GM23338 (cell line): Measurements from ENCODE around the gene IL1R1. TPM values are rescaled to one million over a fixed set of nuclear protein-coding genes. Genes with fewer than 3 reads are reported as not detected.
A peak's percentile ranks its signal among the peaks of the same experiment; 100 is the strongest.
"Not testable (repeated sequence)": the region's sequence is repeated elsewhere in the genome, so short reads cannot be mapped to it uniquely, and the experiment has no call there.

Source experiments
- ATAC-seq: fragments of 200-7000 bp; cut with Tn5 transposase; 3 replicates; pipeline ENCODE4 v1.9.1; 2020
- DNase-seq: peaks from one replicate; pipeline ENCODE4 v3.0.0-alpha.2; 2015; ENCODE audit warnings: low spot score
- H2AFZ ChIP-seq: fragments of 200-600 bp; sonication (generic); 2 replicates; pipeline ENCODE4 v1.8.0; 2016; ENCODE audit warnings: antibody characterized with exemption, mild to moderate bottlenecking, moderate library complexity
- H3F3A ChIP-seq: fragments of 200-600 bp; sonication (generic); replicated peaks from 2 replicates; pipeline ENCODE4 v1.8.0; 2017; ENCODE audit warnings: antibody characterized with exemption, mixed run types, low read depth
- H3K27ac ChIP-seq: fragments of 200-600 bp; sonication (generic); 2 replicates; pipeline ENCODE4 v1.6.1; 2016; ENCODE audit warnings: low read depth
- H3K27me3 ChIP-seq: fragments of 200-600 bp; sonication (generic); 2 replicates; pipeline ENCODE4 v1.8.0; 2016; ENCODE audit warnings: mild to moderate bottlenecking, mixed run types, moderate library complexity; ENCODE audit not compliant: insufficient read depth
- H3K36me3 ChIP-seq: fragments of 200-600 bp; sonication (generic); 2 replicates; pipeline ENCODE4 v1.8.0; 2016; ENCODE audit warnings: mild to moderate bottlenecking; ENCODE audit not compliant: insufficient read depth
- H3K4me1 ChIP-seq: fragments of 200-600 bp; sonication (generic); 2 replicates; pipeline ENCODE4 v1.8.0; 2016; ENCODE audit warnings: mild to moderate bottlenecking, moderate library complexity; ENCODE audit not compliant: insufficient read depth
- H3K4me2 ChIP-seq: fragments of 200-600 bp; sonication (generic); 2 replicates; pipeline ENCODE4 v1.7.1; 2017; ENCODE audit warnings: mixed run types
- H3K4me3 ChIP-seq: fragments of 200-600 bp; sonication (generic); 2 replicates; pipeline ENCODE4 v1.6.1; 2016; ENCODE audit warnings: mixed run types
- H3K79me2 ChIP-seq: fragments of 200-600 bp; sonication (generic); replicated peaks from 2 replicates; pipeline ENCODE4 v1.8.0; 2017; ENCODE audit warnings: mild to moderate bottlenecking; ENCODE audit not compliant: insufficient read depth
- H3K9me2 ChIP-seq: fragments of 200-600 bp; sonication (generic); 2 replicates; pipeline ENCODE4 v1.8.0; 2017; ENCODE audit not compliant: insufficient read depth
- H4K20me1 ChIP-seq: fragments of 200-600 bp; sonication (generic); replicated peaks from 2 replicates; pipeline ENCODE4 v1.8.0; 2017; ENCODE audit warnings: mild to moderate bottlenecking; ENCODE audit not compliant: insufficient read depth
- H3K27ac Mint-ChIP-seq: 2 replicates; pipeline ENCODE4 v1.8.0; 2020; ENCODE audit warnings: inconsistent platforms, mild to moderate bottlenecking, moderate library complexity, mixed read lengths
- H3K27me3 Mint-ChIP-seq: 3 replicates; pipeline ENCODE4 v1.8.0; 2022; ENCODE audit warnings: low read depth, mild to moderate bottlenecking, moderate library complexity, mixed read lengths, inconsistent platforms; ENCODE audit not compliant: insufficient read depth, poor library complexity
- H3K36me3 Mint-ChIP-seq: 3 replicates; pipeline ENCODE4 v1.8.0; 2021; ENCODE audit warnings: low read depth, mild to moderate bottlenecking, inconsistent platforms, moderate library complexity, mixed read lengths
- H3K4me1 Mint-ChIP-seq: 3 replicates; pipeline ENCODE4 v1.8.0; 2020; ENCODE audit warnings: mild to moderate bottlenecking, inconsistent platforms, mixed read lengths
- H3K4me3 Mint-ChIP-seq: 3 replicates; pipeline ENCODE4 v1.8.0; 2021; ENCODE audit warnings: moderate library complexity, mild to moderate bottlenecking, inconsistent platforms, mixed read lengths
- H3K9me3 Mint-ChIP-seq: 3 replicates; pipeline ENCODE4 v1.8.0; 2020; ENCODE audit warnings: moderate library complexity, mild to moderate bottlenecking, inconsistent platforms, mixed read lengths
- EZH2phosphoT487 ChIP-seq: fragments of 200-600 bp; sonication (generic); IDR thresholded peaks from one replicate; pipeline ENCODE4 v1.8.1; 2018; ENCODE audit warnings: antibody characterized with exemption; ENCODE audit not compliant: unreplicated experiment
- JUNB ChIP-seq: IDR thresholded peaks from one replicate; pipeline ENCODE4 v1.6.1; 2016; ENCODE audit warnings: antibody characterized with exemption; ENCODE audit not compliant: unreplicated experiment
- POLR2AphosphoS5 ChIP-seq: IDR thresholded peaks from 2 replicates; pipeline ENCODE4 v1.6.1; 2016; ENCODE audit warnings: antibody characterized with exemption, low read depth
- REST ChIP-seq: IDR thresholded peaks from one replicate; pipeline ENCODE4 v1.6.1; 2018; ENCODE audit warnings: antibody characterized with exemption; ENCODE audit not compliant: unreplicated experiment
- polyA plus RNA-seq: library from polyadenylated mRNA; unstranded; fragments of >200 nt; fragmentation: Nextera tagmentation; extraction: Ambion mirVana; gene quantifications from 2 replicates; pipeline ENCODE4 v1.2.1, GENCODE V29; 2016
- total RNA-seq: library from RNA; depleted of rRNA; stranded (reverse); fragments of >200 nt; shearing (Covaris generic); gene quantifications from 2 replicates; pipeline ENCODE4 v1.2.3, GENCODE V29; 2014
- TF ChIP-seq, protein P1 (sequence below), 2 experiments: fragments of 200-600 bp in 1 of 2; sonication (generic) in 1 of 2; conservative IDR thresholded peaks; 2 replicates each; pipeline versions ENCODE4 v1.5.1 to v1.6.1; 2016 to 2017; ENCODE audit warnings: antibody characterized with exemption in 2 of 2, low read depth in 2 of 2, mild to moderate bottlenecking in 2 of 2, moderate library complexity in 1 of 2

The IL1R1 gene
- total and polyA plus RNA-seq, 2 experiments from 2014 or later = 0.17 TPM; not detected in 1

DNA sequence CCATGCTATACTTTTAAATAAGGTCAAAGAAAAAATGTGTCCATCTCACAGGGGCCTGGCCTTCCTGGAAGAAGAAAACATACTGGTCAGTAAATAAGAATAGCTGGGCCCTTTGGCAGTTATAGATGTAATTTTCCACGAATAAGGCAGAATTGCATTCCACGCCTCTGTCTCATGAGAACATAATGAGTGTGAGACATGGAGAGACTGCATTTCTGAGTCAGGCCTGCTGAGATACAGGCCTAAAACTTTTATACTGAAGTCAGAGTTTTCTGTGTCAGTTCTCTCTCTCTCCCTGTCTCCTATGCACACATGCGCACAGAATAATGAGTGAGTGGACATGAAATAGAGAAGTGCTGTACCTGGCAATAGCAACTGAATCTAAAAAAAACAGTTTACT, 20.4 kb upstream of the IL1R1 start:
- H3K36me3 ChIP-seq = no peaks in the 10 kb centered on the region
- no peaks in the 10 kb centered on the region for H3K27me3 ChIP-seq
- no peaks in the 10 kb centered on the region for H3F3A ChIP-seq
- no peaks in the 10 kb centered on the region for H3K4me1 Mint-ChIP-seq
- peak overlapping the region; percentile 47 for H2AFZ ChIP-seq
- H3K27ac Mint-ChIP-seq = no peak overlapping the region
- H3K27me3 Mint-ChIP-seq = peaks cover 5% of the 10 kb centered on the region
- no peak overlapping the region for H3K4me3 Mint-ChIP-seq
- H3K4me1 ChIP-seq = no peaks in the 10 kb centered on the region
- no peak for ATAC-seq
- H3K27ac ChIP-seq = no peak overlapping the region
- no peaks in the 10 kb centered on the region for H4K20me1 ChIP-seq
- no peaks in the 10 kb centered on the region for H3K36me3 Mint-ChIP-seq
- DNase-seq = no peak
- no peak overlapping the region for H3K4me3 ChIP-seq
- H3K9me2 ChIP-seq = peaks cover 5% of the 10 kb centered on the region
- H3K9me3 Mint-ChIP-seq = no peaks in the 10 kb centered on the region; the same call in 2 of the 3 replicates
- H3K4me2 ChIP-seq = no peak overlapping the region
- TF ChIP-seq JUNB = no peak
- TF ChIP-seq, protein P1, sequence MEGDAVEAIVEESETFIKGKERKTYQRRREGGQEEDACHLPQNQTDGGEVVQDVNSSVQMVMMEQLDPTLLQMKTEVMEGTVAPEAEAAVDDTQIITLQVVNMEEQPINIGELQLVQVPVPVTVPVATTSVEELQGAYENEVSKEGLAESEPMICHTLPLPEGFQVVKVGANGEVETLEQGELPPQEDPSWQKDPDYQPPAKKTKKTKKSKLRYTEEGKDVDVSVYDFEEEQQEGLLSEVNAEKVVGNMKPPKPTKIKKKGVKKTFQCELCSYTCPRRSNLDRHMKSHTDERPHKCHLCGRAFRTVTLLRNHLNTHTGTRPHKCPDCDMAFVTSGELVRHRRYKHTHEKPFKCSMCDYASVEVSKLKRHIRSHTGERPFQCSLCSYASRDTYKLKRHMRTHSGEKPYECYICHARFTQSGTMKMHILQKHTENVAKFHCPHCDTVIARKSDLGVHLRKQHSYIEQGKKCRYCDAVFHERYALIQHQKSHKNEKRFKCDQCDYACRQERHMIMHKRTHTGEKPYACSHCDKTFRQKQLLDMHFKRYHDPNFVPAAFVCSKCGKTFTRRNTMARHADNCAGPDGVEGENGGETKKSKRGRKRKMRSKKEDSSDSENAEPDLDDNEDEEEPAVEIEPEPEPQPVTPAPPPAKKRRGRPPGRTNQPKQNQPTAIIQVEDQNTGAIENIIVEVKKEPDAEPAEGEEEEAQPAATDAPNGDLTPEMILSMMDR (conservative IDR thresholded peaks at IDR 0.05; ENCODE audit: low read depth in 2 of 2) = no peak
- no peak for TF ChIP-seq EZH2phosphoT487
- H3K79me2 ChIP-seq = no peaks in the 10 kb centered on the region

GRCh38 chr2:102122909-102123308, 19.6 kb upstream of the IL1R1 start:
- no peaks in the 10 kb centered on the region for H3K36me3 ChIP-seq
- H2AFZ ChIP-seq = no peak overlapping the region
- no peaks in the 10 kb centered on the region for H3K27me3 ChIP-seq
- H3K27me3 Mint-ChIP-seq = peaks cover 5% of the 10 kb centered on the region
- H3K4me3 Mint-ChIP-seq = no peak overlapping the region
- DNase-seq (no peak), ATAC-seq (no peak)
- H3K79me2 ChIP-seq = no peaks in the 10 kb centered on the region
- H3K9me2 ChIP-seq = peaks cover 5% of the 10 kb centered on the region
- H3K4me1 Mint-ChIP-seq = no peaks in the 10 kb centered on the region
- TF ChIP-seq POLR2AphosphoS5 (no peak), REST (no peak), EZH2phosphoT487 (no peak)
- TF ChIP-seq, protein P1 (conservative IDR thresholded peaks at IDR 0.05; ENCODE audit: low read depth in 2 of 2) = no peak
- H3K9me3 Mint-ChIP-seq = no peaks in the 10 kb centered on the region; the same call in 2 of the 3 replicates
- no peaks in the 10 kb centered on the region for H3F3A ChIP-seq
- no peak overlapping the region for H3K4me3 ChIP-seq
- no peaks in the 10 kb centered on the region for H3K36me3 Mint-ChIP-seq
- no peak overlapping the region for H3K27ac Mint-ChIP-seq
- no peak overlapping the region for H3K4me2 ChIP-seq
- no peaks in the 10 kb centered on the region for H3K4me1 ChIP-seq
- no peak overlapping the region for H3K27ac ChIP-seq
- H4K20me1 ChIP-seq = no peaks in the 10 kb centered on the region

DNA sequence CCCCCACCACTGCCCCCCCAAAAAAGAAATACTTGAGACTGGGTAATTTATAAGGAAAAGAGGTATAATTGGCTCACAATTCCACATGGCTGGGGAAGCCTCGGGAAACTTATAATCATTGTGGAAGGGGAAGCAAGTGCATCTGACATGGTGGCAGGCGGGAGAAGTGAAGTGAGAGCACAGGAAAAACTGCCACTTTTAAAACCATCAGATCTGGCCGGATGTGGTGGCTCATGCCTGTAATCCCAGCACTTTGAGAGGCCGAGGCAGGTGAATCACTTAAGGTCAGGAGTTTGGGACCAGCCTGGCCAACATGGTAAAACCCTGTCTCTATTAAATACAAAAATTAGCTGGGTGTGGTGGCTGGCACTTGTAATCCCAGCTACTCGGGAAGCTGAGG, 18.1 kb upstream of the IL1R1 start:
- H3K79me2 ChIP-seq, DNase-seq, H3K4me2 ChIP-seq, H3K9me2 ChIP-seq, H3K4me3 ChIP-seq, H4K20me1 ChIP-seq, H3F3A ChIP-seq, H3K9me3 Mint-ChIP-seq, H3K27me3 ChIP-seq, H3K27ac ChIP-seq, H2AFZ ChIP-seq, H3K36me3 ChIP-seq, H3K27me3 Mint-ChIP-seq, H3K27ac Mint-ChIP-seq, H3K36me3 Mint-ChIP-seq, H3K4me1 ChIP-seq, H3K4me3 Mint-ChIP-seq, ATAC-seq, H3K4me1 Mint-ChIP-seq: not testable (repeated sequence)
